HepG2 (cell line): ENCODE results near the gene ABHD6. TPM values are rescaled to one million over a fixed set of nuclear protein-coding genes. Genes with fewer than 3 reads are reported as not detected.

Experiments used
- ATRX ChIP-seq: sonication (generic); formaldehyde crosslinking; IDR thresholded peaks from 2 replicates; pipeline ENCODE4 v1.4.0; 2020; ENCODE audit warnings: missing genetic modification reagents, borderline replicate concordance
- EP300 ChIP-seq, 3 experiments: sonication (generic) in 1 of 3; formaldehyde crosslinking in 1 of 3; IDR thresholded peaks; 2 replicates each; pipeline versions ENCODE4 v1.5.1 to v1.6.1; 2011 to 2020; ENCODE audit warnings: low read depth in 2 of 3, low read length in 2 of 3, borderline replicate concordance in 1 of 3, improper control_type of control experiment in 1 of 3, mild to moderate bottlenecking in 1 of 3, missing genetic modification reagents in 1 of 3, moderate library complexity in 1 of 3
- HINFP ChIP-seq: sonication (generic); formaldehyde crosslinking; IDR thresholded peaks from 2 replicates; pipeline ENCODE4 v1.4.0; 2020; ENCODE audit warnings: low read depth, mild to moderate bottlenecking, missing genetic modification reagents
- HMGA1 ChIP-seq: sonication (generic); formaldehyde crosslinking; conservative IDR thresholded peaks from 2 replicates; pipeline ENCODE4 v1.4.0; 2020; ENCODE audit warnings: missing genetic modification reagents
- HNRNPK ChIP-seq: fragments of 200-400 bp; formaldehyde crosslinking; IDR thresholded peaks from 2 replicates; pipeline ENCODE4 v1.6.1; 2018; ENCODE audit warnings: low read length, low read depth, moderate library complexity, mild to moderate bottlenecking; ENCODE audit not compliant: poor library complexity, severe bottlenecking
- KIAA2018 ChIP-seq: sonication (generic); formaldehyde crosslinking; IDR thresholded peaks from 2 replicates; pipeline ENCODE4 v1.5.0; 2020; ENCODE audit warnings: mild to moderate bottlenecking, missing genetic modification reagents, borderline replicate concordance
- MXI1 ChIP-seq: IDR thresholded peaks from 3 replicates; pipeline ENCODE4 v1.6.1; 2012; ENCODE audit warnings: low read depth, low read length, inconsistent platforms, borderline replicate concordance
- NCOA2 ChIP-seq: sonication (generic); formaldehyde crosslinking; IDR thresholded peaks from 2 replicates; pipeline ENCODE4 v1.8.0; 2022; ENCODE audit warnings: inconsistent platforms
- NFATC3 ChIP-seq: sonication (generic); formaldehyde crosslinking; IDR thresholded peaks from 2 replicates; pipeline ENCODE4 v1.5.1; 2020; ENCODE audit warnings: mild to moderate bottlenecking, missing genetic modification reagents
- NONO ChIP-seq, 2 experiments: fragments of 450-650 bp in 1 of 2; sonication (generic) in 1 of 2; formaldehyde crosslinking in 1 of 2; IDR thresholded peaks in 1 of 2; conservative IDR thresholded peaks in 1 of 2; 2 replicates each; pipeline versions ENCODE4 v1.6.1 to v1.8.0; 2017 to 2022; ENCODE audit warnings: mild to moderate bottlenecking in 1 of 2, missing genetic modification reagents in 1 of 2, moderate library complexity in 1 of 2
- PAX8 ChIP-seq: sonication (generic); formaldehyde crosslinking; IDR thresholded peaks from 2 replicates; pipeline ENCODE4 v1.8.0; 2022; ENCODE audit warnings: mild to moderate bottlenecking, missing genetic modification reagents, borderline replicate concordance
- SMARCE1 ChIP-seq: fragments of 450-650 bp; IDR thresholded peaks from 2 replicates; pipeline ENCODE4 v1.6.1; 2017; ENCODE audit warnings: borderline replicate concordance
- TCF7 ChIP-seq: sonication (generic); IDR thresholded peaks from 2 replicates; pipeline ENCODE4 v1.6.1; 2016; ENCODE audit warnings: antibody characterized with exemption, low read depth
- ZBTB7A ChIP-seq: sonication (generic); formaldehyde crosslinking; IDR thresholded peaks from 2 replicates; pipeline ENCODE4 v1.8.0; 2022; ENCODE audit warnings: mild to moderate bottlenecking, missing genetic modification reagents
- ZIK1 ChIP-seq: sonication (generic); formaldehyde crosslinking; IDR thresholded peaks from 2 replicates; pipeline ENCODE4 v1.5.0; 2020; ENCODE audit warnings: mild to moderate bottlenecking, low read depth, missing genetic modification reagents, borderline replicate concordance
- ZNF329 ChIP-seq: sonication (generic); formaldehyde crosslinking; IDR thresholded peaks from 2 replicates; pipeline ENCODE4 v1.9.0; 2021; ENCODE audit warnings: low read depth, mild to moderate bottlenecking, missing genetic modification reagents
- ZNF350 ChIP-seq: sonication (generic); formaldehyde crosslinking; IDR thresholded peaks from 2 replicates; pipeline ENCODE4 v1.4.0; 2020; ENCODE audit warnings: mild to moderate bottlenecking, low read depth, missing genetic modification reagents, borderline replicate concordance
- ZNF558 ChIP-seq: sonication (generic); formaldehyde crosslinking; IDR thresholded peaks from 2 replicates; pipeline ENCODE4 v1.9.0; 2022; ENCODE audit warnings: mild to moderate bottlenecking, missing genetic modification reagents, borderline replicate concordance
- ZNF629 ChIP-seq: sonication (generic); formaldehyde crosslinking; conservative IDR thresholded peaks from 2 replicates; pipeline ENCODE4 v1.5.0; 2020; ENCODE audit warnings: missing genetic modification reagents
- ZSCAN22 ChIP-seq: sonication (generic); formaldehyde crosslinking; IDR thresholded peaks from 2 replicates; pipeline ENCODE4 v1.4.0; 2020; ENCODE audit warnings: mild to moderate bottlenecking, missing genetic modification reagents
- polyA plus RNA-seq, 8 experiments: library from polyadenylated mRNA; depleted of rRNA in 3 of 8; stranded (reverse) in 7 of 8; unstranded in 1 of 8; fragments of >200 nt; fragmentation: Illumina TruSeq in 4 of 8; extraction: Trizol in 4 of 8; gene quantifications; 2 replicates each; pipeline versions ENCODE4 v1.2.1 to v1.2.3, GENCODE V29; 2011 to 2016; ENCODE audit warnings: low read depth in 4 of 8, missing spikeins in 1 of 8, mixed read lengths in 1 of 8; ENCODE audit not compliant: insufficient read depth in 1 of 8
- total RNA-seq, 5 experiments: library from RNA; depleted of rRNA; stranded (reverse); fragments of >200 nt; fragmentation: Illumina TruSeq; extraction: Trizol; gene quantifications; 2 replicates each; pipeline ENCODE4 v1.2.3, GENCODE V29; 2016; ENCODE audit warnings: low read depth in 1 of 5

ABHD6 gene
- total and polyA plus RNA-seq, 2 of the 13 experiments (the other 11 are each of a cell fraction or from before 2014, with no cell fraction given) = 9.0 to 17.2 TPM

GRCh38 chr3:58249358-58250092, 11.9 kb downstream of the ABHD6 start (continued):
- no peak for TF ChIP-seq ZNF329 (CRISPR knock-in tag)
- TF ChIP-seq HMGA1 (CRISPR knock-in tag) = no peak
- no peak for TF ChIP-seq ATRX (CRISPR knock-in tag)
- no peak for TF ChIP-seq ZIK1
- peak in 1 of 2 experiments; percentile 57; a peak in 1 of 4 replicates for TF ChIP-seq EP300 (IDR thresholded peaks at IDR 0.05; ENCODE audit: low read depth in 2 of 2, low read length in 2 of 2)
- no peak for TF ChIP-seq EP300 (CRISPR knock-in tag; IDR thresholded peaks at IDR 0.05; ENCODE audit: borderline replicate concordance)
- no peak for TF ChIP-seq ZNF350 (CRISPR knock-in tag)
- 0 out of 2 replicates have a peak, but pooled peaks have one; percentile 36 for TF ChIP-seq HINFP
- TF ChIP-seq NONO (IDR thresholded peaks at IDR 0.05) = no peak
- TF ChIP-seq NONO (CRISPR knock-in tag; conservative IDR thresholded peaks at IDR 0.05) = no peak
- TF ChIP-seq ZNF558 (CRISPR knock-in tag) = no peak
- no peak for TF ChIP-seq ZSCAN22 (CRISPR knock-in tag)
- TF ChIP-seq HNRNPK = no peak
- no peak for TF ChIP-seq KIAA2018 (CRISPR knock-in tag)
- no peak for TF ChIP-seq NFATC3 (CRISPR knock-in tag)
- TF ChIP-seq TCF7 = no peak
- no peak; the same call in 1 of the 2 replicates for TF ChIP-seq NCOA2 (CRISPR knock-in tag)
- TF ChIP-seq ZBTB7A (CRISPR knock-in tag) = no peak
- no peak for TF ChIP-seq SMARCE1
- TF ChIP-seq ZNF629 (CRISPR knock-in tag) = no peak
- TF ChIP-seq PAX8 (CRISPR knock-in tag) = no peak
- no peak for TF ChIP-seq MXI1
